Muscle of leg (tissue), 16 donors: ENCODE data around the gene TRIM65. TPM values are rescaled to one million over a fixed set of nuclear protein-coding genes. Genes with fewer than 3 reads are reported as not detected.

Experiments
- DNase-seq: peaks from one replicate; pipeline ENCODE4 v3.0.0; 2013
- H3K27ac ChIP-seq: one replicate; pipeline ENCODE4 v1.5.1; 2013; ENCODE audit warnings: mild to moderate bottlenecking, low read length, control low read depth
- H3K27me3 ChIP-seq: one replicate; pipeline ENCODE4 v1.6.1; 2013; ENCODE audit warnings: low read length; ENCODE audit not compliant: control insufficient read depth, insufficient read depth
- H3K36me3 ChIP-seq: one replicate; pipeline ENCODE4 v1.6.1; 2013; ENCODE audit warnings: low read length; ENCODE audit not compliant: control insufficient read depth, insufficient read depth
- H3K4me1 ChIP-seq: one replicate; pipeline ENCODE4 v1.6.1; 2013; ENCODE audit warnings: low read length; ENCODE audit not compliant: control insufficient read depth, insufficient read depth
- H3K4me3 ChIP-seq: one replicate; pipeline ENCODE4 v1.5.1; 2013; ENCODE audit warnings: low read length, control low read depth
- H3K9me3 ChIP-seq: replicated peaks from 2 replicates; pipeline ENCODE4 v1.6.1; 2013; ENCODE audit warnings: low read depth, low read length; ENCODE audit not compliant: control insufficient read depth
- WGBS: methylation state at CpG from one replicate; pipeline ENCODE4 v1.1.5; 2013; ENCODE audit warnings: missing lambda C conversion rate; ENCODE audit not compliant: insufficient coverage; 5-methylcytosine and 5-hydroxymethylcytosine counted together
- long read RNA-seq, 11 donors: transcript quantifications; one replicate each; lab custom pipeline, GENCODE V29; 2026
- polyA plus RNA-seq, 8 donors: library from polyadenylated mRNA; unstranded; fragments of 120-200 nt; gene quantifications; one replicate each; pipeline versions ENCODE4 v1.2.1 to v1.2.3, GENCODE V29; 2013; ENCODE audit warnings: inconsistent platforms in 1 of 8, low replicate concordance in 1 of 8; ENCODE audit not compliant: insufficient read length in 8 of 8, insufficient read depth in 1 of 8
- total RNA-seq: library from RNA; stranded (reverse); fragments of 120-200 nt; gene quantifications from one replicate; pipeline ENCODE4 v1.2.4, GENCODE V29; 2013

Gene TRIM65
- total RNA-seq, result 16.8 TPM
- polyA plus RNA-seq, result 10 to 100 TPM; 12.7 to 19.5 (median 15.3) TPM
- long read RNA-seq, donor 1, result 0 reads
- long read RNA-seq, donor 2, result 0 reads
- long read RNA-seq, donor 3, partial matches to known transcripts, result 0 of 3 reads
- long read RNA-seq, donor 3, other reads (novel, unspliced or antisense), result 0 of 3 reads
- long read RNA-seq, donor 4, partial matches to known transcripts, result 0 of 5 reads
- long read RNA-seq, donor 4, other reads (novel, unspliced or antisense), result 0 of 5 reads
- long read RNA-seq, donor 5, transcript TRIM65-201 (6 exons, 3,439 nt), result major isoform, 5 of 8 reads
- long read RNA-seq, donor 5, partial matches to known transcripts, result 0 of 8 reads
- long read RNA-seq, donor 5, other reads (novel, unspliced or antisense), result 0 of 8 reads
- long read RNA-seq, donor 6, transcript TRIM65-201 (6 exons, 3,439 nt), result major isoform, 5 of 7 reads
- long read RNA-seq, donor 6, partial matches to known transcripts, result 0 of 7 reads
- long read RNA-seq, donor 6, other reads (novel, unspliced or antisense), result 0 of 7 reads
- long read RNA-seq, donor 7, partial matches to known transcripts, result 14 of 16 reads
- long read RNA-seq, donor 7, other reads (novel, unspliced or antisense), result 0 of 16 reads
- long read RNA-seq, donor 8, partial matches to known transcripts, result 0 of 2 reads
- long read RNA-seq, donor 8, other reads (novel, unspliced or antisense), result 0 of 2 reads
- long read RNA-seq, donor 9, partial matches to known transcripts, result 0 of 2 reads
- long read RNA-seq, donor 9, other reads (novel, unspliced or antisense), result 0 of 2 reads
- long read RNA-seq, donor 10, partial matches to known transcripts, result 0 of 2 reads
- long read RNA-seq, donor 10, other reads (novel, unspliced or antisense), result 0 of 2 reads
- long read RNA-seq, donor 11, result 0 reads

- Histone ChIP-seq H3K36me3 (peaks cover 52% of the 10 kb centered on the region), H3K27ac (peak within 1 kb of the TSS; percentile 93), H3K4me1 (peaks cover 32% of the 10 kb centered on the region), H3K4me3 (peak within 1 kb of the TSS; percentile 72), H3K27me3 (no peaks in the 10 kb centered on the region), H3K9me3 (no peaks in the 10 kb centered on the region)
- WGBS, result under 1% methylated on average over 102 of the region's 102 CpGs
- DNase-seq, result peak; percentile 92
Measured at GRCh38 chr17:75896415-75897159, at the start of gene TRIM65. Gene TRIM65 (minus strand): TSS chr17:75896951. CDS start chr17:75896937, 14 bp downstream.

- Histone ChIP-seq H3K4me1 (peaks cover 13% of the 10 kb centered on the region), H3K27me3 (no peaks in the 10 kb centered on the region), H3K27ac (no peak overlapping the region), H3K4me3 (no peak overlapping the region), H3K36me3 (peaks cover 43% of the 10 kb centered on the region), H3K9me3 (no peaks in the 10 kb centered on the region)
- WGBS, result no CpG with 5 or more reads among the region's 2 CpGs
- DNase-seq, result peak; percentile 30
Measured at GRCh38 chr17:75945211-75945610, 48.5 kb upstream of the TRIM65 start.

GRCh38 chr17:75943491-75943890 lies 46.7 kb upstream of the TRIM65 start:
- Histone ChIP-seq H3K9me3 (no peaks in the 10 kb centered on the region), H3K4me3 (no peak overlapping the region), H3K4me1 (peaks cover 12% of the 10 kb centered on the region), H3K36me3 (peaks cover 28% of the 10 kb centered on the region), H3K27me3 (no peaks in the 10 kb centered on the region), H3K27ac (no peak overlapping the region)
- DNase-seq, result no peak
- 100% methylated on average over 1 of the region's 1 CpG for WGBS

GRCh38 chr17:75942473-75942872 lies 45.7 kb upstream of the TRIM65 start:
- Histone ChIP-seq H3K9me3 (no peaks in the 10 kb centered on the region), H3K36me3 (peaks cover 20% of the 10 kb centered on the region)
- WGBS, result no CpG with 5 or more reads among the region's 4 CpGs

GRCh38 chr17:75941442-75941819 lies 44.7 kb upstream of the TRIM65 start:
- peak overlapping the region; percentile 80 for H3K4me3 ChIP-seq
- no peaks in the 10 kb centered on the region for H3K9me3 ChIP-seq
- peaks cover 12% of the 10 kb centered on the region for H3K4me1 ChIP-seq
- peak overlapping the region; percentile 1 for H3K27ac ChIP-seq
- H3K36me3 ChIP-seq, result peaks cover 13% of the 10 kb centered on the region
- DNase-seq, result peak; percentile 29
- no peaks in the 10 kb centered on the region for H3K27me3 ChIP-seq
- no CpG with 5 or more reads among the region's 6 CpGs for WGBS

More at GRCh38 chr17:75942473-75942872, 45.7 kb upstream of the TRIM65 start:
- no peak overlapping the region for H3K4me3 ChIP-seq
- H3K27ac ChIP-seq, result no peak overlapping the region
- H3K4me1 ChIP-seq, result peaks cover 12% of the 10 kb centered on the region
- H3K27me3 ChIP-seq, result no peaks in the 10 kb centered on the region
- DNase-seq, result no peak

GRCh38 chr17:75940727-75941441 lies 44.1 kb upstream of the TRIM65 start, which contains the start of gene FBF1:
Gene FBF1 (minus strand): TSS chr17:75941042. CDS start chr17:75938149, 2,893 bp downstream.
- Histone ChIP-seq H3K36me3 (peaks cover 10% of the 10 kb centered on the region), H3K9me3 (no peaks in the 10 kb centered on the region), H3K27me3 (no peaks in the 10 kb centered on the region), H3K4me1 (peaks cover 10% of the 10 kb centered on the region), H3K27ac (peak within 1 kb of the TSS; percentile 1), H3K4me3 (peak within 1 kb of the TSS; percentile 80)
- DNase-seq, result peak; percentile 96
- WGBS, result under 1% methylated on average over 56 of the region's 63 CpGs

GRCh38 chr17:75937652-75938051 lies 40.9 kb upstream of the TRIM65 start:
- 84% methylated on average over 11 of the region's 13 CpGs for WGBS
- DNase-seq, result no peak

GRCh38 chr17:75933808-75934207 lies 37.1 kb upstream of the TRIM65 start:
- Histone ChIP-seq H3K4me1 (no peaks in the 10 kb centered on the region), H3K4me3 (no peak overlapping the region), H3K27me3 (no peaks in the 10 kb centered on the region), H3K9me3 (no peaks in the 10 kb centered on the region), H3K27ac (no peak overlapping the region), H3K36me3 (peaks cover 4% of the 10 kb centered on the region)
- no peak for DNase-seq
- WGBS, result no CpG with 5 or more reads among the region's 4 CpGs

More at GRCh38 chr17:75937652-75938051, 40.9 kb upstream of the TRIM65 start:
- Histone ChIP-seq H3K4me3 (no peak overlapping the region), H3K27me3 (no peaks in the 10 kb centered on the region), H3K27ac (no peak overlapping the region), H3K9me3 (no peaks in the 10 kb centered on the region), H3K36me3 (peaks cover 3% of the 10 kb centered on the region), H3K4me1 (peaks cover 10% of the 10 kb centered on the region)

GRCh38 chr17:75932852-75933251 lies 36.1 kb upstream of the TRIM65 start:
- Histone ChIP-seq H3K9me3 (no peaks in the 10 kb centered on the region), H3K4me3 (no peak overlapping the region), H3K27me3 (no peaks in the 10 kb centered on the region), H3K36me3 (peaks cover 4% of the 10 kb centered on the region), H3K4me1 (no peaks in the 10 kb centered on the region), H3K27ac (no peak overlapping the region)
- no peak for DNase-seq
- 83% methylated on average over 3 of the region's 5 CpGs for WGBS
